RWPE2 (cell line): ENCODE measurements around the gene CCPG1.
A peak's percentile ranks its signal among the peaks of the same experiment; 100 is the strongest.
"Not testable (repeated sequence)": the region's sequence is repeated elsewhere in the genome, so short reads cannot be mapped to it uniquely, and the experiment has no call there.

Experiments
- ATAC-seq: fragments of 200-7000 bp; cut with Tn5 transposase; 3 replicates; pipeline ENCODE4 v1.9.1; 2021; ENCODE audit warnings: low read depth
- DNase-seq: peaks from one replicate; pipeline ENCODE4 v3.0.0-alpha.2; 2020; ENCODE audit warnings: low spot score
- H3K27ac ChIP-seq: fragments of 450-650 bp; 2 replicates; pipeline ENCODE4 v1.5.1; 2017; ENCODE audit warnings: mild to moderate bottlenecking; ENCODE audit not compliant: poor library complexity, severe bottlenecking
- H3K27me3 ChIP-seq: fragments of 250-450 bp; sonication (Bioruptor Pico); 2 replicates; pipeline ENCODE4 v1.5.1; 2021; ENCODE audit warnings: mild to moderate bottlenecking, moderate library complexity; ENCODE audit not compliant: insufficient read depth, poor library complexity, severe bottlenecking
- H3K36me3 ChIP-seq: fragments of 250-450 bp; sonication (Bioruptor Pico); 2 replicates; pipeline ENCODE4 v1.5.1; 2020; ENCODE audit warnings: low read depth, mild to moderate bottlenecking, moderate library complexity
- H3K4me1 ChIP-seq: fragments of 250-450 bp; sonication (Bioruptor Pico); 2 replicates; pipeline ENCODE4 v1.5.1; 2021; ENCODE audit warnings: mild to moderate bottlenecking, moderate library complexity; ENCODE audit not compliant: insufficient read depth, poor library complexity, severe bottlenecking
- H3K4me3 ChIP-seq: fragments of 250-450 bp; sonication (Bioruptor Pico); 2 replicates; pipeline ENCODE4 v1.5.1; 2021; ENCODE audit warnings: mild to moderate bottlenecking, moderate library complexity; ENCODE audit not compliant: severe bottlenecking
- H3K9me3 ChIP-seq: fragments of 250-450 bp; sonication (Bioruptor Pico); 2 replicates; pipeline ENCODE4 v1.5.1; 2021; ENCODE audit warnings: mild to moderate bottlenecking, moderate library complexity; ENCODE audit not compliant: severe bottlenecking
- CTCF ChIP-seq: fragments of 450-650 bp; IDR thresholded peaks from one replicate; pipeline ENCODE4 v1.5.1; 2017; ENCODE audit warnings: mild to moderate bottlenecking, moderate library complexity; ENCODE audit not compliant: poor library complexity, severe bottlenecking

Gene CCPG1

GRCh38 chr15:55434989-55435825 lies 27.0 kb upstream of the CCPG1 start:
- Histone ChIP-seq H3K4me1 (no peaks in the 10 kb centered on the region), H3K4me3 (no peak overlapping the region), H3K9me3 (no peaks in the 10 kb centered on the region), H3K27me3 (no peaks in the 10 kb centered on the region), H3K36me3 (no peaks in the 10 kb centered on the region), H3K27ac (no peak overlapping the region)
- DNase-seq (no peak), ATAC-seq (peak; percentile 92)
- peak; percentile 97 for TF ChIP-seq CTCF

- no peak for TF ChIP-seq CTCF
Measured at GRCh38 chr15:55422089-55422488, 13.9 kb upstream of the CCPG1 start.

GRCh38 chr15:55420171-55420866 lies 12.2 kb upstream of the CCPG1 start:
- DNase-seq (no peak), ATAC-seq (no peak)
- H3K27me3 ChIP-seq: no peaks in the 10 kb centered on the region
- no peak for TF ChIP-seq CTCF
- no peak overlapping the region for H3K4me3 ChIP-seq
- H3K27ac ChIP-seq: no peak overlapping the region
- no peaks in the 10 kb centered on the region for H3K4me1 ChIP-seq
- no peaks in the 10 kb centered on the region for H3K36me3 ChIP-seq
- no peaks in the 10 kb centered on the region for H3K9me3 ChIP-seq

More at GRCh38 chr15:55422089-55422488, 13.9 kb upstream of the CCPG1 start:
- no peak overlapping the region for H3K4me3 ChIP-seq
- H3K36me3 ChIP-seq: no peaks in the 10 kb centered on the region
- H3K27me3 ChIP-seq: no peaks in the 10 kb centered on the region
- ATAC-seq: no peak
- no peak for DNase-seq
- H3K27ac ChIP-seq: no peak overlapping the region
- no peaks in the 10 kb centered on the region for H3K9me3 ChIP-seq
- H3K4me1 ChIP-seq: no peaks in the 10 kb centered on the region

GRCh38 chr15:55417678-55418077 lies 9.5 kb upstream of the CCPG1 start:
- not testable (repeated sequence) for ATAC-seq, DNase-seq, H3K27me3 ChIP-seq, H3K4me3 ChIP-seq, H3K36me3 ChIP-seq, H3K4me1 ChIP-seq, H3K27ac ChIP-seq, H3K9me3 ChIP-seq

- H3K36me3 ChIP-seq, DNase-seq, H3K9me3 ChIP-seq, ATAC-seq, H3K27me3 ChIP-seq, H3K4me1 ChIP-seq: not testable (repeated sequence)
- H3K4me3 ChIP-seq: peak overlapping the region; percentile 69
- H3K27ac ChIP-seq: peak overlapping the region; percentile 35
Measured at GRCh38 chr15:55408976-55409375, 817 bp upstream of the CCPG1 start.
